RWPE1 (cell line): ENCODE data around the gene TMEM158.

Experiments used
- CTCF ChIA-PET: fragments of 350-600 bp; sonication (Branson Sonifier 250); formaldehyde crosslinking; extraction: SDS; loops from one replicate; lab custom pipeline; 2021; lab: Yijun Ruan, JAX
- POLR2A ChIA-PET: fragments of 400-600 bp; formaldehyde crosslinking; extraction: SDS; loops from one replicate; lab custom pipeline; 2020; ENCODE audit warnings: antibody characterized with exemption; ENCODE audit not compliant: low non-redundant PET; lab: Yijun Ruan, JAX
- DNase-seq: peaks from one replicate; pipeline ENCODE4 v3.0.0; 2012; ENCODE audit warnings: low spot score
- H3K27ac ChIP-seq: fragments of 450-650 bp; 2 replicates; pipeline ENCODE4 v1.5.1; 2017
- TF ChIP-seq, protein P1 (sequence below): fragments of 450-650 bp; conservative IDR thresholded peaks from 2 replicates; pipeline ENCODE4 v1.5.1; 2017; ENCODE audit warnings: low read depth, mild to moderate bottlenecking

The TMEM158 gene

DNA sequence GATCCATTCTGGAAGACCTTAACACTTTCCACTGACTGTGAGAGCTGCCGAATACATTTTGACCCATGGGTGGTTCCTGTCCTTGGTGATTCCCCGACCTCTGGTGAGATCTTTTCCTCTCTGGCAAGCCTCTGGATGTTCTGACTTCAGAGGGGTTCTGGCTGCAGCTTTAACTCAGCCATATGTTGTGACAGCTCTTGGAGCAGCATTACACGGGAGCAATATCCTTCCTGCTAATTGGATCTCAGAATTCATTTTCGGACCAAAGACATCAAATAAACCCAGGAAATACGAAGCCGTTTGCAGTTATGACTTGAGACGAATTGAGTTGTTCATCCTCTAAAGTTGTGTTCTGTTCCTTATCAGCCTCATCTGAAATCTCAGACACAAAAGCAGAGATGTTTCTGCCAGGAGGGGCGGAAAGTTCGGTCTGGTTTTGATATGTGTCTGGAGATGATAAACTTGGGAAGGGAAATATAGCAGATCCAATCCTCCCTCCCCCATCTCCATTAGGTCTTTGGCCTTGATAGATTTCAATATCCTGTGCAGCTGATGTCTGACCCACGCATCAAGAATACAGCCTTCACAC, 10.0 kb downstream of the TMEM158 start:
- TF ChIP-seq, protein P1, sequence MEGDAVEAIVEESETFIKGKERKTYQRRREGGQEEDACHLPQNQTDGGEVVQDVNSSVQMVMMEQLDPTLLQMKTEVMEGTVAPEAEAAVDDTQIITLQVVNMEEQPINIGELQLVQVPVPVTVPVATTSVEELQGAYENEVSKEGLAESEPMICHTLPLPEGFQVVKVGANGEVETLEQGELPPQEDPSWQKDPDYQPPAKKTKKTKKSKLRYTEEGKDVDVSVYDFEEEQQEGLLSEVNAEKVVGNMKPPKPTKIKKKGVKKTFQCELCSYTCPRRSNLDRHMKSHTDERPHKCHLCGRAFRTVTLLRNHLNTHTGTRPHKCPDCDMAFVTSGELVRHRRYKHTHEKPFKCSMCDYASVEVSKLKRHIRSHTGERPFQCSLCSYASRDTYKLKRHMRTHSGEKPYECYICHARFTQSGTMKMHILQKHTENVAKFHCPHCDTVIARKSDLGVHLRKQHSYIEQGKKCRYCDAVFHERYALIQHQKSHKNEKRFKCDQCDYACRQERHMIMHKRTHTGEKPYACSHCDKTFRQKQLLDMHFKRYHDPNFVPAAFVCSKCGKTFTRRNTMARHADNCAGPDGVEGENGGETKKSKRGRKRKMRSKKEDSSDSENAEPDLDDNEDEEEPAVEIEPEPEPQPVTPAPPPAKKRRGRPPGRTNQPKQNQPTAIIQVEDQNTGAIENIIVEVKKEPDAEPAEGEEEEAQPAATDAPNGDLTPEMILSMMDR, result no peak
- no peak for DNase-seq
- H3K27ac ChIP-seq, result peak overlapping the region; percentile 90
- ChIA-PET CTCF (interaction anchor here (0.6 to 0.9 kb wide), 2 partner anchors 78 to 175 kb away, joined by 3 to 5 read pairs; no protein-coding TSS in a partner anchor), POLR2A (no interaction called here)

DNA sequence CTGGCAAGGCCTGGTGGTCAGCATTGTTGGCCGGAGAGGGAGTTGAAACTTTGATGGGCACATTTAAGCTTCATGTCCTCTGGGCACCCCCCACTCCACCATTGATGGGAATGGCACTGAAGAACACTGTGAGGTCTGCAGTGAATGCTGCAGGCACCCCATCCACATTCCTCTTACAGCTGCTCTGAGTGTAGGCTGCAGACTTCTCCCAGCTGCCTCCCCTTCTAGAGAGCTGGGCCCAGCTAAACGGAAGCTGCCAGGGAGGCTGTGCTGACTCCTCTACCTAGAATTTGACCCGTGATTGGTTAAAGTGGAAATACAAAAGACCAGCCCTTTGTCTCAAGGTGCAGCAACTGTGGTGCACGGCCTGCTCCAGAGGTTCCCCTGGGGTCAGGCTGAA, 10.6 kb downstream of the TMEM158 start:
- peak overlapping the region; percentile 90 for H3K27ac ChIP-seq
- TF ChIP-seq, protein P1, result no peak
- ChIA-PET POLR2A (no interaction called here), CTCF (interaction anchor here (0.9 kb wide), 1 partner anchor 175 kb away, joined by 5 read pairs; no protein-coding TSS in a partner anchor)
- DNase-seq, result no peak

DNA sequence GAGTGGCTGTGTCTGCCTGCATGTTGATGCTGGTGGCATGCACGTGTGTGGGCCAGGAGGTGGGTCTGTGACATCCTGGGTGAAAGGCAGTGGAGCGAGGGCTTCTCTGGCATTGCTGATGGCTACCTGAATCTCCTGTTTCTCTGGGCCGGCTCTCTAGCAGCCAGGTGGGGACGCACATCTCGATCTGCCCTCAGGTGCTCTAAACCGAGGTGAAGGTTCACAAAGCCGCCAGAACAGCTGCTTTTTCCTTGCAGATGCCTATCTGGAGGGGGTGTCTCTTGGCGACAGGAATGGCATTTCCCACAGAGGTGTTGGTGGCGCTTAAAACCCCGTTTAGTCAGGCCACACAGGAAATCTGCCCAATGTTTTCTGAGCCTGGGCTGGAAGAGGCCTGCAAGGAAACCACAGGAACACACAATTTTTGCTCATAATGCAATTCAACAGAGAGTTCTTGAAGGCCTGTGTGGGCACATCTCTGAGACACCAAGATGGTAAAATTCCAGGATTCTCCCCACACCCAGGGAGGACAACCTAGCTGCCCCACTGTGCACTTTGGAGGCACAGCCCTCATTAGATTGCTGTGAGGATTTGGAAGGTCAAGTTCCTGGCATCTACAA, 11.9 kb downstream of the TMEM158 start:
- no peak for DNase-seq
- POLR2A ChIA-PET, result no interaction called here
- CTCF ChIA-PET, result interaction anchor here (0.9 kb wide), 1 partner anchor 173 kb away, joined by 3 read pairs; no protein-coding TSS in a partner anchor
- TF ChIP-seq, protein P1, result no peak
- H3K27ac ChIP-seq, result peak overlapping the region; percentile 90

DNA sequence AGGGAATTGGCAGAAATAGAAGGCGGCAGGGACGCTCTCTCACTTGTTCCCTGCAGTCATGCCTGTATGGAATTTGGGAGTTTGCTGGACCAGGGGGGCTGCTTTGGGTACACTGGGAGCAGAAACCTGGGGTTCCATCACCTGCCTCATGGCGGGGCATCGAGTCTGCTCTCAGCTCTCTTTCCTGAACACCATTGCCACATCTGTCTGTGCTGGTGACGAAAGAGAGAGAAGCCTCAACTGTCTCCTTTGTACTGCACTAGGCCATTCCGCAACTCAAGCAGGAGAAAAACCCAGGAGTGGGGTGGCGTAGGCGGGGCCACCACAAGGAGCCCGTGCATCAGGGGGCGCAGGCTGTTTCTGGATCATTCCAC, 14.0 kb downstream of the TMEM158 start:
- no peak for DNase-seq
- POLR2A ChIA-PET, result no interaction called here
- peak overlapping the region; percentile 48; the same call in 1 of the 2 replicates for H3K27ac ChIP-seq
- CTCF ChIA-PET, result interaction anchor here (0.5 kb wide), 1 partner anchor 175 kb away, joined by 4 read pairs; no protein-coding TSS in a partner anchor
- TF ChIP-seq, protein P1, result no peak

DNA sequence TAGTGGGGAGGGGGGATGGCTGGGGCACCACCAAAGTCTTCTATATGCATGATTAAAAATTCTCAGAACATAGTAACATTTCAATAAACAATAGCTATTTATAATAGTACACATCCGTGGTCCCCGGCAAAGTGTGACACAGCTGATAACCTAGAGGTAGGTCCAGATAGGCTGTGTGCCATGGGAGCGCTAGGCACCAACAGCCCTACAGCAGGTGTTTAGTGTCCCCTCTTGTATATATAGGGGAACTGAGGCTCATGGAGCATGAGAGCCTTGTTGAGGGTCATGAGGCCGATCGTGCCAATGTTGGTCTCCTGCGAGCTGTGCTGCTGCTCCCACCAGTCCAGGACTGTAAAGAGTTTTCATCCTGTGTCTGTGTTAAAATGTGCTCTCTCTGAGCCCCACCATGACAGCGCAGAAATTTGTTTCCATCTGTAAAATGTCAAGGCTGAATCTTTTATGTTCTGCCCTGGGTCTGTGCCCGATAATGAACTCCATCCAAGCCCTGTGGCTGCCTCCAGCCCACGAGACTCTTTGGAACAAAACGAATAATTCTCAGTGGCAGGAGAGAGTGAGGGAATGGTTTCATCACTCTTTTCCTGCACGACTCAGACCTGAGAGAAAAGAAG, 14.5 kb downstream of the TMEM158 start:
- no peak for DNase-seq
- ChIA-PET CTCF (interaction anchor here (0.6 to 1.9 kb wide), 6 partner anchors 32 to 1029 kb away, joined by 3 to 5 read pairs (median 4); no protein-coding TSS in a partner anchor), POLR2A (no interaction called here)
- peak overlapping the region; percentile 48 for H3K27ac ChIP-seq
- TF ChIP-seq, protein P1, result no peak

DNA sequence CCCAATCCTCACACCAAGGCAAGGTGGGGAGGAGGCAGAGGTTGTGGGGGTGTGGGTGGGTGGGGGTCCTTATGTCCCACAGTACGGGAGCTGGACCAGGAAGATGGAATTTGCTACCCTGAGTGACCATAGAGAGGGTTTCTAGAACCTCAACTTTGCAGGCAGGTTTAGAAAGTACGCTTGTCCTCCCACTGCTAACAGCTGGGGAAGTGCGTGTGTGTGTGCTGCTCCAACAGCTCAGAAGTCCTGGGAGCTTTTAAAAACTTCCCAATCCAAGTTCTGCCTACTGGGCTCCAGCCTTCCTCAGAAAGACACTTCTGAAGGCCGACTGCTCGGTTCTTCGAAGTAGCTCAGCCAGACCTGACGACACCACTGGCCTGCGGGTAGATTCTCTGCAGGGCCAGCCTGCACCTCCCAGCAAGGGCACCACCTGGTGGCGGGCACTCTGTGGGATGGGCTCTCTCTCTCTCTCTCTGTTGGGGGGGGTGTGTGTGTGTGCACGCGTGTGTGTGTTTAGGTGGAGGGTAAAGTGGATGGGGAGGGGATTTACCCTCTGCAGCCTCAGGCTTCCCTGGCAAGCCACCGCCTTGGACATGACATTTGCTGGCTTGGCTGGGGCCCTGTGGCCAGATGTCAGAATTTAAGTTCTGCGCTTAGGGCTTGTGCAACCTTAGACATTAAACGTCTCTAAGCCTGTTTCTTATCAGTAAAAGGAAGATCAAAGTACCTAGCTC, 15.6 kb downstream of the TMEM158 start:
- POLR2A ChIA-PET, result no interaction called here
- H3K27ac ChIP-seq, result peak overlapping the region; percentile 48
- CTCF ChIA-PET, result interaction anchor here (0.5 to 1.9 kb wide), 12 partner anchors 10 to 1030 kb away, joined by 3 to 10 read pairs (median 4); no protein-coding TSS in a partner anchor
- TF ChIP-seq, protein P1, result peak; percentile 79
- DNase-seq, result peak; percentile 62
